Nephron (organoid): ENCODE results near the gene RHNO1.

Source experiments
- H3K27ac Mint-ChIP-seq, 3 experiments: 2 replicates each; pipeline ENCODE4 v1.8.0; 2020; ENCODE audit warnings: mixed read lengths in 3 of 3, mild to moderate bottlenecking in 2 of 3, moderate library complexity in 1 of 3
- H3K27me3 Mint-ChIP-seq: 2 replicates; pipeline ENCODE4 v1.8.0; 2021; ENCODE audit warnings: low read depth, mild to moderate bottlenecking, moderate library complexity, mixed read lengths
- H3K36me3 Mint-ChIP-seq: 2 replicates; pipeline ENCODE4 v1.8.0; 2020; ENCODE audit warnings: low read depth, mixed read lengths
- H3K4me1 Mint-ChIP-seq: 2 replicates; pipeline ENCODE4 v1.8.0; 2020; ENCODE audit warnings: mixed read lengths
- H3K4me3 Mint-ChIP-seq, 3 experiments: 2 replicates each; pipeline ENCODE4 v1.8.0; 2020; ENCODE audit warnings: mild to moderate bottlenecking in 3 of 3, mixed read lengths in 3 of 3, moderate library complexity in 2 of 3
- H3K9me3 Mint-ChIP-seq: 2 replicates; pipeline ENCODE4 v1.8.0; 2020; ENCODE audit warnings: mixed read lengths
- CTCF ChIP-seq, 3 experiments: fragments of 200-600 bp; sonication (generic); IDR thresholded peaks; one replicate each; pipeline ENCODE4 v1.5.0; 2021; ENCODE audit warnings: antibody characterized with exemption in 3 of 3; ENCODE audit not compliant: unreplicated experiment in 3 of 3

Gene RHNO1

GRCh38 chr12:2900642-2901041 is 23.6 kb downstream of the RHNO1 start:
- Mint-ChIP-seq H3K36me3 (no peaks in the 10 kb centered on the region), H3K27me3 (no peaks in the 10 kb centered on the region), H3K9me3 (no peaks in the 10 kb centered on the region), H3K4me3 (no peak overlapping the region), H3K4me1 (peaks cover 13% of the 10 kb centered on the region), H3K27ac (no peak overlapping the region)
- no peak for TF ChIP-seq CTCF (IDR thresholded peaks at IDR 0.05; ENCODE audit: unreplicated experiment in 3 of 3)

GRCh38 chr12:2902272-2902880 is 25.4 kb downstream of the RHNO1 start:
- H3K9me3 Mint-ChIP-seq, result no peaks in the 10 kb centered on the region
- H3K4me1 Mint-ChIP-seq, result peaks cover 6% of the 10 kb centered on the region
- no peak for TF ChIP-seq CTCF (IDR thresholded peaks at IDR 0.05; ENCODE audit: unreplicated experiment in 3 of 3)
- H3K36me3 Mint-ChIP-seq, result no peaks in the 10 kb centered on the region
- no peak overlapping the region for H3K27ac Mint-ChIP-seq
- H3K4me3 Mint-ChIP-seq, result no peak overlapping the region
- H3K27me3 Mint-ChIP-seq, result no peaks in the 10 kb centered on the region

GRCh38 chr12:2904260-2904659 is 27.2 kb downstream of the RHNO1 start:
- peak overlapping the region; percentile 20 to 60 (median 56) for H3K27ac Mint-ChIP-seq
- H3K4me1 Mint-ChIP-seq, result peaks cover 6% of the 10 kb centered on the region
- no peaks in the 10 kb centered on the region for H3K9me3 Mint-ChIP-seq
- H3K36me3 Mint-ChIP-seq, result peaks cover 2% of the 10 kb centered on the region
- no peak overlapping the region for H3K4me3 Mint-ChIP-seq
- H3K27me3 Mint-ChIP-seq, result no peaks in the 10 kb centered on the region
- TF ChIP-seq CTCF (IDR thresholded peaks at IDR 0.05; ENCODE audit: unreplicated experiment in 3 of 3), result no peak

- Mint-ChIP-seq H3K36me3 (peaks cover 52% of the 10 kb centered on the region), H3K27ac (no peak overlapping the region), H3K9me3 (no peaks in the 10 kb centered on the region), H3K4me3 (no peak overlapping the region), H3K27me3 (no peaks in the 10 kb centered on the region), H3K4me1 (no peaks in the 10 kb centered on the region)
- TF ChIP-seq CTCF (IDR thresholded peaks at IDR 0.05; ENCODE audit: unreplicated experiment in 3 of 3), result no peak
These were observed 35.2 kb downstream of the RHNO1 start for GRCh38 chr12:2912216-2912575.

- Mint-ChIP-seq H3K27me3 (peaks cover 4% of the 10 kb centered on the region), H3K36me3 (peaks cover 64% of the 10 kb centered on the region), H3K4me3 (no peak overlapping the region), H3K4me1 (no peaks in the 10 kb centered on the region), H3K27ac (no peak overlapping the region), H3K9me3 (no peaks in the 10 kb centered on the region)
- TF ChIP-seq CTCF (IDR thresholded peaks at IDR 0.05; ENCODE audit: unreplicated experiment in 3 of 3), result no peak
These were observed 42.2 kb downstream of the RHNO1 start for GRCh38 chr12:2919249-2919648.

- no peak for TF ChIP-seq CTCF (IDR thresholded peaks at IDR 0.05; ENCODE audit: unreplicated experiment in 3 of 3)
These were observed 45.3 kb downstream of the RHNO1 start for GRCh38 chr12:2922329-2922728.

More at GRCh38 chr12:2922329-2922728, 45.3 kb downstream of the RHNO1 start:
- Mint-ChIP-seq H3K4me3 (no peak overlapping the region), H3K4me1 (no peaks in the 10 kb centered on the region), H3K9me3 (no peaks in the 10 kb centered on the region), H3K36me3 (peaks cover 60% of the 10 kb centered on the region), H3K27ac (no peak overlapping the region), H3K27me3 (peaks cover 4% of the 10 kb centered on the region)
